Activated T-cell treated with anti-CD3 and anti-CD28 coated beads, Interleukin-2, amount 50 U/mL, for 24 hours (primary cell): ENCODE measurements around the gene SMC3.
"Not testable (repeated sequence)": the region's sequence is repeated elsewhere in the genome, so short reads cannot be mapped to it uniquely, and the experiment has no call there.

Source experiments
- DNase-seq: peaks from one replicate; pipeline ENCODE4 v3.0.0-alpha.2; 2020
- H3K27ac Mint-ChIP-seq: 2 replicates; pipeline ENCODE4 v1.8.0; 2020; ENCODE audit warnings: mild to moderate bottlenecking, mixed read lengths
- H3K27me3 Mint-ChIP-seq: 2 replicates; pipeline ENCODE4 v1.8.0; 2020; ENCODE audit warnings: mixed read lengths
- H3K36me3 Mint-ChIP-seq: 2 replicates; pipeline ENCODE4 v1.8.0; 2020; ENCODE audit warnings: low read depth, mixed read lengths
- H3K4me1 Mint-ChIP-seq: 2 replicates; pipeline ENCODE4 v1.8.0; 2020; ENCODE audit warnings: low read depth, mixed read lengths
- H3K4me3 Mint-ChIP-seq: 2 replicates; pipeline ENCODE4 v1.8.0; 2020; ENCODE audit warnings: mild to moderate bottlenecking, moderate library complexity, mixed read lengths
- H3K9me3 Mint-ChIP-seq: 2 replicates; pipeline ENCODE4 v1.8.0; 2020; ENCODE audit warnings: mixed read lengths

SMC3 gene

GRCh38 chr10:110617425-110618229 is 50.1 kb downstream of the SMC3 start:
- peaks cover 3% of the 10 kb centered on the region for H3K9me3 Mint-ChIP-seq
- DNase-seq: no peak
- no peak overlapping the region for H3K4me3 Mint-ChIP-seq
- H3K36me3 Mint-ChIP-seq: no peaks in the 10 kb centered on the region
- peaks cover 63% of the 10 kb centered on the region for H3K4me1 Mint-ChIP-seq
- peak overlapping the region; percentile 77 for H3K27ac Mint-ChIP-seq
- no peaks in the 10 kb centered on the region for H3K27me3 Mint-ChIP-seq

- Mint-ChIP-seq H3K27ac (peak overlapping the region; percentile 77), H3K36me3 (no peaks in the 10 kb centered on the region), H3K4me3 (no peak overlapping the region), H3K9me3 (peaks cover 3% of the 10 kb centered on the region), H3K27me3 (no peaks in the 10 kb centered on the region), H3K4me1 (peaks cover 57% of the 10 kb centered on the region)
- peak; percentile 55 for DNase-seq
Measured at GRCh38 chr10:110618230-110618610, 50.7 kb downstream of the SMC3 start.

GRCh38 chr10:110619514-110620397 is 52.3 kb downstream of the SMC3 start:
- H3K36me3 Mint-ChIP-seq: no peaks in the 10 kb centered on the region
- H3K27ac Mint-ChIP-seq: no peak overlapping the region
- DNase-seq: no peak
- no peaks in the 10 kb centered on the region for H3K27me3 Mint-ChIP-seq
- H3K4me3 Mint-ChIP-seq: no peak overlapping the region
- H3K4me1 Mint-ChIP-seq: peaks cover 41% of the 10 kb centered on the region
- peaks cover 3% of the 10 kb centered on the region for H3K9me3 Mint-ChIP-seq

GRCh38 chr10:110620398-110620719 is 52.9 kb downstream of the SMC3 start:
- Mint-ChIP-seq H3K9me3 (peaks cover 3% of the 10 kb centered on the region), H3K27ac (no peak overlapping the region), H3K4me3 (no peak overlapping the region), H3K27me3 (no peaks in the 10 kb centered on the region), H3K4me1 (peaks cover 35% of the 10 kb centered on the region), H3K36me3 (no peaks in the 10 kb centered on the region)
- DNase-seq: no peak

GRCh38 chr10:110623316-110623715 is 55.8 kb downstream of the SMC3 start:
- H3K4me3 Mint-ChIP-seq, H3K9me3 Mint-ChIP-seq: not testable (repeated sequence)

DNA sequence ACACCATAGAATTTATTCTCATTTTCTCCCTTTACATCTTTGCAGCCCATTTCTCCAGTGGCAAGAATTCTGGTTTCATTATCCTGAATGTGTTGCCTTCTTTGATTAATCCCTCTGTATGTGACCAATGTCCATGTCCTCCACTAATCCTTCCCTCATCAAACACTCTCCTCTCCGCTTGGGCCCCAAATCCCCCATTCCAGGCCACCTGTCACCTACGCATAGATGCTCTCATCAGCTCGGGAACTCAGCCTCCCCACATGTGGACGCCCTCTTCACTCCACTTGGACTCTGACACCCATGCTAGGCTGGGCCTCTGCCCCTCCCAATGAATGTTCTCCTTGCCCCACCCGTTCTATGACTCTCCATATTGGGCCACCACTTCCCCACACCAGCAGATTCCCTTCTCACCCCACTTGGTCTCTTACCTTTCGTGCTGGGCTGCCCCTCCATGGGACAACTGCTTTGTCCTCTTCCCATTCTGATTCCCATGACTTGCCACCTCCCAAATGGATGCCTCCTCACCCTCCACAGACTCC is 57.9 kb downstream of the SMC3 start:
- no peaks in the 10 kb centered on the region for H3K4me1 Mint-ChIP-seq
- H3K27ac Mint-ChIP-seq: no peak overlapping the region
- peaks cover 6% of the 10 kb centered on the region for H3K9me3 Mint-ChIP-seq
- DNase-seq: no peak
- no peaks in the 10 kb centered on the region for H3K36me3 Mint-ChIP-seq
- peaks cover 8% of the 10 kb centered on the region for H3K27me3 Mint-ChIP-seq
- H3K4me3 Mint-ChIP-seq: no peak overlapping the region

More at GRCh38 chr10:110623316-110623715, 55.8 kb downstream of the SMC3 start:
- H3K27me3 Mint-ChIP-seq, H3K36me3 Mint-ChIP-seq, DNase-seq, H3K27ac Mint-ChIP-seq: not testable (repeated sequence)
- H3K4me1 Mint-ChIP-seq: peaks cover 13% of the 10 kb centered on the region

- H3K36me3 Mint-ChIP-seq: no peaks in the 10 kb centered on the region
- H3K27me3 Mint-ChIP-seq: peaks cover 8% of the 10 kb centered on the region
- peaks cover 6% of the 10 kb centered on the region for H3K9me3 Mint-ChIP-seq
- H3K4me3 Mint-ChIP-seq: no peak overlapping the region
- no peaks in the 10 kb centered on the region for H3K4me1 Mint-ChIP-seq
- no peak for DNase-seq
- no peak overlapping the region for H3K27ac Mint-ChIP-seq
Measured at GRCh38 chr10:110625951-110626855, 58.7 kb downstream of the SMC3 start.

- H3K9me3 Mint-ChIP-seq: peaks cover 3% of the 10 kb centered on the region
- peaks cover 8% of the 10 kb centered on the region for H3K27me3 Mint-ChIP-seq
- no peak overlapping the region for H3K27ac Mint-ChIP-seq
- H3K4me1 Mint-ChIP-seq: no peaks in the 10 kb centered on the region
- H3K4me3 Mint-ChIP-seq: no peak overlapping the region
- H3K36me3 Mint-ChIP-seq: no peaks in the 10 kb centered on the region
- no peak for DNase-seq
Measured at GRCh38 chr10:110628161-110628560, 60.7 kb downstream of the SMC3 start.

GRCh38 chr10:110629680-110630191 is 62.2 kb downstream of the SMC3 start:
- Mint-ChIP-seq H3K9me3 (peaks cover 3% of the 10 kb centered on the region), H3K4me3 (no peak overlapping the region), H3K27me3 (peaks cover 8% of the 10 kb centered on the region), H3K4me1 (no peaks in the 10 kb centered on the region), H3K27ac (no peak overlapping the region), H3K36me3 (no peaks in the 10 kb centered on the region)
- no peak for DNase-seq

DNA sequence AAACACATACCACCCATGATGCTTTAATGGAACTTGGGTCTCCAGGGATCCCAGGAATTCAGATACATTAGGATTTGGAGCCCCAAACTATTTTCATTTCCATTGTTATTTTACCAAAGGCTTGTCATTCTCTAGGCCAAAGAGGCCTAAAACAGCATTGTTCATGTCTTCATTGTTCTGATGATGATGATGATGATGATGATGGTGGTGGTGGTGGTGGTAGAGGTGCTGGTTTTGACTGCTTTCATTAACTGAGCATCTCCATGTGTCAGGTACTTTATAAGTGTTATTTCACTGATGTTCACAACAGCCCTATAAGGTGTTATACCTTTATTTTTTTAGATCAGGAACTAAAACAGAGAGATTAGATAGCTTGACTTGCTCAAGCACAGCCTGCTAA is 64.4 kb downstream of the SMC3 start:
- Mint-ChIP-seq H3K27me3 (peaks cover 10% of the 10 kb centered on the region), H3K27ac (no peak overlapping the region), H3K4me3 (no peak overlapping the region), H3K4me1 (no peaks in the 10 kb centered on the region), H3K9me3 (peaks cover 3% of the 10 kb centered on the region), H3K36me3 (no peaks in the 10 kb centered on the region)
- no peak for DNase-seq

- Mint-ChIP-seq H3K36me3 (no peaks in the 10 kb centered on the region), H3K9me3 (peaks cover 3% of the 10 kb centered on the region), H3K27ac (no peak overlapping the region), H3K27me3 (peaks cover 7% of the 10 kb centered on the region), H3K4me3 (no peak overlapping the region), H3K4me1 (no peaks in the 10 kb centered on the region)
- DNase-seq: no peak
Measured at GRCh38 chr10:110632591-110633215, 65.2 kb downstream of the SMC3 start.

DNA sequence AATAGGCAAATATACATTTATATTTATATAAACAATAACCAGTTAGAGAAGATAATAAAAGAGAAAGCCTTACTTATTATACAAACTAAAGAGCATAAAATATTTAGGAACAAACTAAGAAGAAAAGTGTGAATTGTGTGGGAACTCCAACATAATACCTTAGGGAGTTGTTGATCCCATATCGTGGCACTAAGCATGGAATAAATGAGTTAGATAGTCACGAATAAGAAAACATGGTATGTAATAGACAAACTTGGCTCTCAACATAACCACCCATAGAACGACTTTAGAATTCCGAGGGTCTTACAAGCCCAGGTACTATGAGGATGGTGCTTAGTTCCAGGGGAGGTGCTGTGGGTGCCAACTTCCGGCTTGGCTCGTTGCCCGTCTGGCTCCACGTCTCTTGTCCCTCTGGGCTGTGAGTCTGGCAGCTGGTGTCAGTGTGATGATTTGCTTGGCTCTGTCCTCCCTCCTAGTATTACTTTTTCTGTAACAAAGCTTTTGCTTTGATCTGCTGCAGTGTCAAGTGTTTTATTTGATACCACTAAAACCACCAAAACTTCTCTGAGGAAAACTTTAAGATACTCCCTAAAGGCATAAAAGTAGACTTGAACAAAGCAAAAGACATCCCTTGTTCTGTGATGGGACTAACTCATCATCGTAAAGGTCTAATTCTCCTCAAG is 67.2 kb downstream of the SMC3 start:
- no peak for DNase-seq
- Mint-ChIP-seq H3K4me3 (no peak overlapping the region), H3K27me3 (peaks cover 8% of the 10 kb centered on the region), H3K36me3 (no peaks in the 10 kb centered on the region), H3K9me3 (no peaks in the 10 kb centered on the region), H3K4me1 (no peaks in the 10 kb centered on the region), H3K27ac (no peak overlapping the region)

GRCh38 chr10:110636572-110636931 is 69.1 kb downstream of the SMC3 start:
- DNase-seq: no peak
- no peak overlapping the region for H3K27ac Mint-ChIP-seq
- H3K27me3 Mint-ChIP-seq: peaks cover 17% of the 10 kb centered on the region
- H3K36me3 Mint-ChIP-seq: no peaks in the 10 kb centered on the region
- H3K4me3 Mint-ChIP-seq: no peak overlapping the region
- peaks cover 9% of the 10 kb centered on the region for H3K4me1 Mint-ChIP-seq
- H3K9me3 Mint-ChIP-seq: no peaks in the 10 kb centered on the region
